ENCODE measurements around the gene AKR1B15.
A peak's percentile ranks its signal among the peaks of the same experiment; 100 is the strongest.
"Not testable (repeated sequence)": the region's sequence is repeated elsewhere in the genome, so short reads cannot be mapped to it uniquely, and the experiment has no call there.

Gene AKR1B15

DNA sequence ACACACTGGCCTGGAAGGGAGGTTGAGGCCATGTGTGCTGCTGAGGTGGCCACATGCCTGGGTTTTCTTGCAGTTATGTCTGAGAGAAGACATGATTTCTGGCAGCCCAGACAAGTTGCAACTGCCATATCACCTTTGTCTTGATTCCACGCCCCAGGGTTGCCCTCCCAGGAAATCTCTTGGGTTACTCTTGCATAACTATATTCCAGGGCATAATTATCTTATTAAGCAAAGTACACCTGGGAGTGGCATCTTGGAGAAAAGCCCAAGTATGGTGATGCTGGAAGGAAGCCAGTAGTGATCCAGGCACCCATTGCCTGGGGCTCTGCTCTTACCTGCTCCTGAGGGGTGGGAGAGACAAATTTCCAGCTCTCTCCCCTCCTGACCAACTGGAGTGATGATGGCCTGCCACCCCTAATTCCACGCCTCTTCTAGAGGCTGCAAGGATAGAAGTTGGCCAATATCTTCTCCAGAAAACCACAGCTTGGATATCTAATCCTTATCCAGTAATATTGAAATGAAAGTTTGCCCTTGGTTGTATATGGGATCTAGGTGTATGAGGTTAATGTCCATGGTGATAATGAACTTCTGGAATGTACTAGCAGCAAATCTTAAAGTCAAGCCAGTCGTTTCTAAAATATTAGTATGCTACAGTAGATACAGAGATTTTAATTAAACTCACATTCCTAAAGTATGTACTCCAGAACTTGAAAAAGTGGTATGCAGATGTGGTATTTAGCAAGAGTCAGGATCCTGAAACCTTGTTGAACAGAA lies 16.5 kb upstream of the AKR1B15 start:
- DNase-seq (ENCODE audit: low read depth in 4 of 4, low spot score in 1 of 4), result no peak

DNA sequence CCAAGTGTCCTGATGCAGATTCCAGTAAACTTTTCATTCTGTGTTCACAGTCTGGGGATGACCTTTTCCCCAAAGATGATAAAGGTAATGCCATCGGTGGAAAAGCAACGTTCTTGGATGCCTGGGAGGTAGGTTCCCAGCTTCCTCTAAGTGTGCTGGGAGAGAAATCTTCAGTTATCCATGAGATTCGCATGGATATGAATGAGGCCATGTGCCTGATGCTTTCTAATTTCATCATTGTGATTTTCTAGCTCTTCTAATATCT lies 16.0 kb upstream of the AKR1B15 start:
- no peak for DNase-seq (ENCODE audit: low read depth in 4 of 4, low spot score in 1 of 4)

- no peak for DNase-seq (ENCODE audit: low read depth in 4 of 4, low spot score in 1 of 4)
These were observed 15.6 kb upstream of the AKR1B15 start for GRCh38 chr7:134533288-134533771.

GRCh38 chr7:134534633-134535032 lies 14.3 kb upstream of the AKR1B15 start:
- no peak for DNase-seq (ENCODE audit: low read depth in 4 of 4, low spot score in 1 of 4)

- no peak for DNase-seq (ENCODE audit: low read depth in 4 of 4, low spot score in 1 of 4)
These were observed 13.5 kb upstream of the AKR1B15 start for GRCh38 chr7:134535272-134535918.

DNA sequence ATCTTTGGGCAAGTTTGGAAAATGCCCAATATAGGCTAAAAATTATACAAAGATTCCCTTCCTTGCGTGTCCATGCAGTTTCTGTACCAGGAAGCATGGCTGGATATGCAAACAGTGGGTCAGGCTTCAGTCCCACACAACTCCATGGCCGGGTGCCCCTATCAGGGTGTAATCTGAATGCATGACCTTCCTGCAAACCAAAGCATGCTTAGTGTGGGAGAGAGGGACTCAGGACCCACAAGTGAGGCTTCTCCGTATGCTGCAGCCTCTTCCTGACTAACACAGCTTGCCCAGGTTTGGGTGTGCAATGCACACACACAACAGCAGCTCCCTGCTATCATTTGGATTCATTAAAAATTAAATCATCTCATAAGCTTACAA lies 13.0 kb upstream of the AKR1B15 start:
- no peak for DNase-seq (ENCODE audit: low read depth in 4 of 4, low spot score in 1 of 4)

DNA sequence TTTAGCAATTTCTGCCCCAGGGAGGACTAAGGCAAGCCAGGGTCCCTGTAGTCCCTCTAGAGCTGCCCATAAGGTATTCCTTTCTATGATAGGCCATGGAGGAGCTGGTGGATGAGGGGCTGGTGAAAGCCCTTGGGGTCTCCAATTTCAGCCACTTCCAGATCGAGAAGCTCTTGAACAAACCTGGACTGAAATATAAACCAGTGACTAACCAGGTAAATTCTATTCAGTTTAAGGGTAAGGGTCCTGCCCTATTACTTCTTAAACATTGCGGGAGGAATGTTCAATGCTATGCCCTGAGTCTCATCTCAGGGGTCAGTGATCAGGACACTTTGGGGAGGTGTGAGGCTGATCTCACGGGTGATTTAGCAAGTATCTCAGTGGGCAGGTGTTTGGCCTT lies 12.4 kb upstream of the AKR1B15 start:
- DNase-seq (ENCODE audit: low read depth in 4 of 4, low spot score in 1 of 4), result not testable (repeated sequence)

- DNase-seq (ENCODE audit: low read depth in 4 of 4, low spot score in 1 of 4), result not testable (repeated sequence)
These were observed 11.6 kb upstream of the AKR1B15 start for GRCh38 chr7:134537273-134537781.

- no peak for DNase-seq (ENCODE audit: low read depth in 4 of 4, low spot score in 1 of 4)
These were observed 9.4 kb upstream of the AKR1B15 start for GRCh38 chr7:134539380-134540004.

GRCh38 chr7:134541501-134542194 lies 7.3 kb upstream of the AKR1B15 start:
- not testable (repeated sequence) for DNase-seq (ENCODE audit: low read depth in 4 of 4, low spot score in 1 of 4)

GRCh38 chr7:134542195-134542771 lies 6.6 kb upstream of the AKR1B15 start:
- no peak for DNase-seq (ENCODE audit: low read depth in 4 of 4, low spot score in 1 of 4)

- no peak for DNase-seq (ENCODE audit: low read depth in 4 of 4, low spot score in 1 of 4)
These were observed 3.5 kb upstream of the AKR1B15 start for GRCh38 chr7:134545380-134545779.

- no peak for DNase-seq (ENCODE audit: low read depth in 4 of 4, low spot score in 1 of 4)
These were observed 3.0 kb upstream of the AKR1B15 start for GRCh38 chr7:134545918-134546317.

- DNase-seq (ENCODE audit: low read depth in 4 of 4, low spot score in 1 of 4), result no peak
These were observed 2.0 kb upstream of the AKR1B15 start for GRCh38 chr7:134546955-134547354.

DNA sequence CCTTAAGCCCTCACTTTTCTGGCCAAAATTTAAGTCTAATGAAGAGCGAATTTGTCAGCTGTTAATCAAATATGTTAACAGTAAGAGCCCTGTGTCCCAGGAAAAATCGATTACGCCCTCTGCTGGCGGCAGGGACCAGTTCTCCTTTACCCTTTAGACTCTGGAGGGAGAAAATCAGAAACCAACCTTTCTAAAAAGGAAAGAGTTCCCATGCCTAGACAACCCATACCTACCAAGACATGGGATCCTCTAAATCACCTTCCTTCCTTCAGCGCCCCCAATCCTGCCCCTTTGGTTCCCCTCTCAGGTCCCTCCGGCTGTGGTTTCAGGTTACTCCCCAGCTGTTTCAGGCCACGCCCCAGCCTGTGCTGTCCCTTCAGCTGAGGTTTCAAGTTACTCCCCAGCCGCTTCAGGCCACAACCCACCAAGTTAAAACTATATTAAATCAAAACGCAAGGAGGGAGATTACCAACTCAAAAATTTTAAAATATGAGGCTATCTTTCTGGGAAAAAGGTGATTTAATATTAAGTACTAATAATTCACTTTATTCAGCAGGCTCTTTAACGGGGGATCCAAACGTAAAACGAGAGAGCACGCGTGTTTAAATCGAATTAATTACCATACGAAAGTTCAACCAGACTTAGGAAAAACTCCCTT lies 1.4 kb upstream of the AKR1B15 start:
- peak; percentile 42 to 57 (median 48) for DNase-seq (ENCODE audit: low read depth in 4 of 4, low spot score in 1 of 4)

DNA sequence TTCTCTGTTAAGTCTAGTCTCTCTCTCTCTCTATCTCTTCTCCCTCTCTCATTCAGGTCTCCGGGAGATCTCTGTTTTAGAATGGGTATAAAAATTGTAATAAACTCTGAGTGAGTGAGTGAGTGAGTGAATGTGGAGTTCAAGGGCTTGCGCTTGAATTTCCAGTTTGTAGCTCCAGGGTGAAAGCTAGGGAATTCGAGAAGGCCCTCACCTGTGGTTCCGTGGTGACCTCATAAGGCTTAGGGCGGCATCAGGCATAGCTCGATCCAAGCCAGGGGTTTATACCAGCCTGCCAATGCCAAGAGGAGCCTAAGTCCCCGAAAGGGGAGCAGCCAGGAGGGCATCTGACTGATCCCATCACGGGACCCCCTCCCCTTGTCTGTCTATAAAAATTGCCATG lies 456 bp downstream of the AKR1B15 start:
- no peak for DNase-seq (ENCODE audit: low read depth in 4 of 4, low spot score in 1 of 4)

GRCh38 chr7:134552105-134552504 lies 3.2 kb downstream of the AKR1B15 start:
- no peak for DNase-seq (ENCODE audit: low read depth in 4 of 4, low spot score in 1 of 4)

DNA sequence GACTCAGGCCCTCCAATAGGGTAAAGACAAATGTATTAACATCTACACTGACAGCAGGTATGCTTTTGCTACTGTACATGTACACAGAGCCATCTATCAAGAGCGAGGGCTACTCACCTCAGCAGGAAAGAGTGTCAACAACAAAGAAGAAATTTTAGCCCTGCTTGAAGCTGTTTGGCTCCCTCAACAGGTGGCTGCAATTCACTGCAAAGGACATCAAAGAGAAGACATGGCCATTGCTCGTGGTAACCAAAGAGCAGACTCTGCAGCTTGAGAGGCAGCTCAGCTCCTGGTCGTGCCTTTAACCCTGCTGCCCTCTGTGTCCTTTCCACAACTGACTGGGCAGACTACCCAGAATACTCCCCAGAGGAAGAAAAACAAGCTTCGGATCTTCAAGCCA lies 5.1 kb downstream of the AKR1B15 start:
- no peak for DNase-seq (ENCODE audit: low read depth in 4 of 4, low spot score in 1 of 4)

- DNase-seq (ENCODE audit: low read depth in 4 of 4, low spot score in 1 of 4), result no peak
These were observed 5.6 kb downstream of the AKR1B15 start for GRCh38 chr7:134554417-134554966.

DNA sequence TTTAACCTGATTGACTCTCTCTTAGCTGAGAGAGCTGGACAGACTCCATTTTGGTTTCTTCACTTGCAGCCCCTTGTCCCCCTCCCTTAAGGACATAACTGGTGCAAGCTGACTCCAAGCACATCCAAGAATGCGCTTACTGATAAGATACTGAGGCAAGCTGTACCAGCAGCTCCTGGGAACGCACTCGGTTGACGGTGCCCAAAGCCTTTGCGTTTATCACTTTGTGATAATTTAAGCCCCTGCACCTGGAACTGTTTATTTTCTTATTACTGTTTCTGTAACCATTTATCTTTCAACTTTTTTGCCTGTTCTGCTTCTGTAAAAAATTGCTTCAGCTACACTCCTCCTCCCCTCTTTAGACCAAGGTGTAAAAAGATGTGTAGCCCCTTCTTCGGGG lies 8.5 kb downstream of the AKR1B15 start:
- no peak for DNase-seq (ENCODE audit: low read depth in 4 of 4, low spot score in 1 of 4)
